K562 (cell line): Measurements from ENCODE around the gene GSS. TPM values are rescaled to one million over a fixed set of nuclear protein-coding genes. Genes with fewer than 3 reads are reported as not detected.

ENCODE experiments used
- ATAC-seq: fragments of 200-7000 bp; cut with Tn5 transposase; 3 replicates; pipeline ENCODE4 v1.9.1; 2020; ENCODE audit warnings: moderate library complexity
- BruUV-seq: library from RNA; stranded (reverse); fragments of 400-500 nt; replicated peaks from 2 replicates; lab custom pipeline; 2021; lab: Mats Ljungman, UMichigan
- CTCF ChIA-PET: fragments of 300-600 bp; formaldehyde crosslinking; extraction: SDS; loops from one replicate; lab custom pipeline; 2021; ENCODE audit warnings: low intra/inter-chr PET ratio; lab: Yijun Ruan, JAX
- POLR2A ChIA-PET: fragments of 300-600, 350-650 bp; sonication (Branson Sonifier 250); formaldehyde crosslinking; extraction: SDS; loops from one replicate; lab custom pipeline; 2021; ENCODE audit warnings: antibody characterized with exemption, inconsistent platforms; lab: Yijun Ruan, JAX
- DNase-seq, 4 experiments: peaks; one replicate each; pipeline versions ENCODE4 v3.0.0 to v3.0.0-alpha.2; 2011 to 2018; ENCODE audit warnings: low spot score in 3 of 4, mixed read lengths in 3 of 4; ENCODE audit errors: extremely low read depth in 1 of 4
- FAIRE-seq: peaks from 2 replicates; lab custom pipeline; 2011; peaks lifted over from hg19 to GRCh38; lab: Jason Lieb, UNC
- H2AFZ ChIP-seq: 2 replicates; pipeline ENCODE4 v1.6.0; 2011; ENCODE audit warnings: low read depth, low read length, control low read depth, inconsistent platforms
- H3K27ac ChIP-seq: fragments of 200-600 bp; 3 replicates; pipeline ENCODE4 v1.8.0; 2011; ENCODE audit warnings: low read depth, mild to moderate bottlenecking, control low read depth, inconsistent platforms, low read length, moderate library complexity, mixed read lengths; ENCODE audit errors: extremely low read depth
- H3K27me3 ChIP-seq, 2 experiments: fragments of 300-600 bp in 1 of 2; 2 replicates in 1 of 2; 3 replicates in 1 of 2; pipeline versions ENCODE4 v1.6.0 to v1.8.0; 2011; ENCODE audit warnings: inconsistent platforms in 2 of 2, low read length in 2 of 2, mild to moderate bottlenecking in 1 of 2, mixed read lengths in 1 of 2, moderate library complexity in 1 of 2; ENCODE audit not compliant: control insufficient read depth in 2 of 2, insufficient read depth in 2 of 2
- H3K36me3 ChIP-seq: fragments of 300-600 bp; 3 replicates; pipeline ENCODE4 v1.8.0; 2011; ENCODE audit warnings: mild to moderate bottlenecking, low read length, inconsistent platforms; ENCODE audit not compliant: control insufficient read depth, insufficient read depth
- H3K4me1 ChIP-seq, 2 experiments: fragments of 200-600 bp in 1 of 2; replicated peaks in 1 of 2; 2 replicates in 1 of 2; 3 replicates in 1 of 2; pipeline versions ENCODE4 v1.5.1 to v1.8.0; 2011; ENCODE audit warnings: inconsistent platforms in 2 of 2, low read length in 2 of 2, mild to moderate bottlenecking in 1 of 2, mixed read lengths in 1 of 2, moderate library complexity in 1 of 2; ENCODE audit not compliant: control insufficient read depth in 2 of 2, insufficient read depth in 2 of 2
- H3K4me2 ChIP-seq: 2 replicates; pipeline ENCODE4 v1.6.1; 2011; ENCODE audit warnings: low read length, control low read depth, inconsistent platforms, mixed read lengths; ENCODE audit not compliant: insufficient read depth
- H3K4me3 ChIP-seq: fragments of 200-600 bp; sonication (generic), shearing (Covaris generic); 2 replicates; pipeline ENCODE4 v1.5.1; 2016; ENCODE audit warnings: control low read depth, inconsistent platforms
- H3K79me2 ChIP-seq: fragments of 200-600 bp; 3 replicates; pipeline ENCODE4 v1.8.0; 2011; ENCODE audit warnings: low read length, inconsistent platforms; ENCODE audit not compliant: control insufficient read depth, insufficient read depth
- H3K9ac ChIP-seq, 2 experiments: 2 replicates each; pipeline versions ENCODE4 v1.6.0 to v1.6.1; 2011; ENCODE audit warnings: low read depth in 2 of 2, low read length in 2 of 2, control low read depth in 1 of 2, inconsistent platforms in 1 of 2, mild to moderate bottlenecking in 1 of 2, mixed read lengths in 1 of 2; ENCODE audit not compliant: insufficient read depth in 1 of 2
- H3K9me1 ChIP-seq: one replicate; pipeline ENCODE4 v1.6.0; 2011; ENCODE audit warnings: inconsistent platforms, mild to moderate bottlenecking, low read length, moderate library complexity; ENCODE audit not compliant: control insufficient read depth, insufficient read depth
- H3K9me3 ChIP-seq: replicated peaks from 2 replicates; pipeline ENCODE4 v1.5.1; 2011; ENCODE audit warnings: low read depth, low read length, inconsistent platforms; ENCODE audit not compliant: control insufficient read depth, insufficient read depth
- H4K20me1 ChIP-seq: replicated peaks from 2 replicates; pipeline ENCODE4 v1.6.1; 2011; ENCODE audit warnings: low read length, inconsistent platforms, mixed read lengths; ENCODE audit not compliant: control insufficient read depth, insufficient read depth
- ASH1L ChIP-seq: fragments of 450-650 bp; IDR thresholded peaks from 2 replicates; pipeline ENCODE4 v1.6.1; 2018; ENCODE audit warnings: borderline replicate concordance, mild to moderate bottlenecking, low read depth; ENCODE audit not compliant: partially characterized antibody
- ELF4 ChIP-seq: fragments of 450-650 bp; formaldehyde crosslinking; IDR thresholded peaks from 2 replicates; pipeline ENCODE4 v1.4.0; 2022; ENCODE audit warnings: missing genetic modification characterization
- HDAC1 ChIP-seq, 2 experiments: fragments of 450-650 bp; IDR thresholded peaks; 2 replicates each; pipeline ENCODE4 v1.6.1; 2016 to 2017; ENCODE audit warnings: inconsistent platforms in 1 of 2, mild to moderate bottlenecking in 1 of 2, moderate library complexity in 1 of 2
- LEF1 ChIP-seq: fragments of 450-650 bp; IDR thresholded peaks from 2 replicates; pipeline ENCODE4 v1.6.1; 2016; ENCODE audit warnings: mild to moderate bottlenecking
- NFYB ChIP-seq: IDR thresholded peaks from 2 replicates; pipeline ENCODE4 v1.6.1; 2011; ENCODE audit warnings: mild to moderate bottlenecking, moderate library complexity; ENCODE audit not compliant: insufficient read length; ENCODE audit errors: extremely low read depth
- NONO ChIP-seq, 2 experiments: fragments of 200-400 bp in 1 of 2; fragments of 450-650 bp in 1 of 2; formaldehyde crosslinking in 1 of 2; IDR thresholded peaks; 2 replicates each; pipeline ENCODE4 v1.6.1; 2017; ENCODE audit warnings: low read depth in 2 of 2, mild to moderate bottlenecking in 2 of 2, moderate library complexity in 2 of 2, low read length in 1 of 2
- PHF8 ChIP-seq: fragments of 200-600 bp; sonication (generic); IDR thresholded peaks from 2 replicates; pipeline ENCODE4 v1.6.1; 2012; ENCODE audit warnings: mixed run types, mild to moderate bottlenecking, inconsistent platforms, low read length, moderate library complexity, borderline replicate concordance
- POLR2B ChIP-seq: fragments of 450-650 bp; IDR thresholded peaks from 2 replicates; pipeline ENCODE4 v1.6.1; 2018; ENCODE audit warnings: low read depth; ENCODE audit not compliant: partially characterized antibody
- RFX7 ChIP-seq: fragments of 250-450 bp; sonication (Bioruptor Pico); IDR thresholded peaks from 2 replicates; pipeline ENCODE4 v1.5.1; 2021; ENCODE audit warnings: mild to moderate bottlenecking
- SLC30A9 ChIP-seq: fragments of 250-450 bp; sonication (Bioruptor Pico); IDR thresholded peaks from 2 replicates; pipeline ENCODE4 v1.8.0; 2022; ENCODE audit warnings: mild to moderate bottlenecking, moderate library complexity
- WGBS: fragments of 100-300 bp; shearing (Covaris generic); methylation state at CpG from one replicate; pipeline ENCODE4 v1.1.6; 2016; ENCODE audit warnings: low coverage, mixed read lengths; ENCODE audit not compliant: insufficient coverage; ENCODE audit errors: missing lambda C conversion rate; 5-methylcytosine and 5-hydroxymethylcytosine counted together
- in situ Hi-C: fragments of 300-500 bp; cut with MboI; formaldehyde crosslinking; loops from 4 replicates; pipeline ENCODE4 v1.15.0; 2018; ENCODE audit warnings: inconsistent platforms, mixed read lengths
- intact Hi-C: fragments of 100-400 bp; cut with micrococcal nuclease; formaldehyde crosslinking; loops from 2 replicates; pipeline ENCODE4 v1.14.2; 2022
- polyA plus RNA-seq, 8 experiments: library from polyadenylated mRNA; depleted of rRNA in 4 of 8; stranded (reverse) in 5 of 8; unstranded in 3 of 8; fragments of >200 nt; fragmentation: Nextera tagmentation in 2 of 8; fragmentation: Illumina TruSeq in 1 of 8; extraction: Ambion mirVana in 2 of 8; extraction: Trizol in 1 of 8; gene quantifications; 2 replicates each; pipeline versions ENCODE4 v1.2.1 to v1.2.3, GENCODE V29; 2011 to 2014; ENCODE audit warnings: inconsistent platforms in 1 of 8, missing spikeins in 1 of 8
- total RNA-seq, 7 experiments: library from RNA; depleted of rRNA in 6 of 7; stranded (reverse); fragments of >200 nt in 6 of 7; fragmentation: Illumina TruSeq in 2 of 7; extraction: Trizol in 2 of 7; gene quantifications; 2 replicates each; pipeline versions ENCODE4 v1.2.1 to v1.2.3, GENCODE V29; 2011 to 2021; ENCODE audit warnings: low replicate concordance in 1 of 7
- TF ChIP-seq, protein P1 (sequence below): fragments of 450-650 bp; IDR thresholded peaks from 2 replicates; pipeline ENCODE4 v1.6.1; 2016; ENCODE audit warnings: missing biosample characterization, missing genetic modification characterization
- TF ChIP-seq, protein P2 (sequence below): sonication (generic); formaldehyde crosslinking; IDR thresholded peaks from 2 replicates; pipeline ENCODE4 v1.8.0; 2023; ENCODE audit warnings: mild to moderate bottlenecking, missing genetic modification reagents

GSS gene
- total and polyA plus RNA-seq, 9 of the 15 experiments (the other 6 are each of a cell fraction or from before 2014, with no cell fraction given) = 18.4 to 165 (median 89.4) TPM

- no peak for TF ChIP-seq ASH1L
- no peak for TF ChIP-seq HDAC1 (IDR thresholded peaks at IDR 0.05)
Measured at GRCh38 chr20:34915749-34916455, 39.7 kb downstream of the GSS start (continued).

- Histone ChIP-seq H3K4me1 (peaks cover 4 to 13% of the 10 kb centered on the region in 2 experiments; a peak in 3 of 5 replicates), H3K79me2 (no peaks in the 10 kb centered on the region), H3K9me1 (no peaks in the 10 kb centered on the region), H4K20me1 (no peaks in the 10 kb centered on the region; the same call in 1 of the 2 replicates), H3K36me3 (peaks cover 67% of the 10 kb centered on the region), H3K9ac (0 out of 4 replicates have a peak overlapping the region, but pooled peaks of 1 of the 2 experiments have one; percentile 48), H3K4me3 (no peak overlapping the region), H3K27me3 (no peaks in the 10 kb centered on the region), H3K27ac (no peak overlapping the region), H3K4me2 (no peak overlapping the region), H2AFZ (no peak overlapping the region), H3K9me3 (no peaks in the 10 kb centered on the region)
- intact Hi-C loops = no loop called here
- FAIRE-seq (no peak), ATAC-seq (no peak), DNase-seq (no peak)
- ChIA-PET CTCF (no interaction called here), POLR2A (interaction anchor here (0.5 kb wide), 1 partner anchor 11 kb away, joined by 4 read pairs; no protein-coding TSS in a partner anchor)
- BruUV-seq = no TSS peak
- 89% methylated on average over 4 of the region's 4 CpGs for WGBS
- in situ Hi-C loops = no loop called here
- TF ChIP-seq NFYB (no peak), LEF1 (no peak), NONO (IDR thresholded peaks at IDR 0.05; ENCODE audit: low read depth in 2 of 2, low read length in 1 of 2) (no peak), SLC30A9 (CRISPR knock-in tag) (no peak), PHF8 (no peak), RFX7 (no peak), ELF4 (CRISPR knock-in tag) (no peak), POLR2B (no peak)
- TF ChIP-seq, protein P1, sequence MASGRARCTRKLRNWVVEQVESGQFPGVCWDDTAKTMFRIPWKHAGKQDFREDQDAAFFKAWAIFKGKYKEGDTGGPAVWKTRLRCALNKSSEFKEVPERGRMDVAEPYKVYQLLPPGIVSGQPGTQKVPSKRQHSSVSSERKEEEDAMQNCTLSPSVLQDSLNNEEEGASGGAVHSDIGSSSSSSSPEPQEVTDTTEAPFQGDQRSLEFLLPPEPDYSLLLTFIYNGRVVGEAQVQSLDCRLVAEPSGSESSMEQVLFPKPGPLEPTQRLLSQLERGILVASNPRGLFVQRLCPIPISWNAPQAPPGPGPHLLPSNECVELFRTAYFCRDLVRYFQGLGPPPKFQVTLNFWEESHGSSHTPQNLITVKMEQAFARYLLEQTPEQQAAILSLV = no peak
- TF ChIP-seq, protein P2, sequence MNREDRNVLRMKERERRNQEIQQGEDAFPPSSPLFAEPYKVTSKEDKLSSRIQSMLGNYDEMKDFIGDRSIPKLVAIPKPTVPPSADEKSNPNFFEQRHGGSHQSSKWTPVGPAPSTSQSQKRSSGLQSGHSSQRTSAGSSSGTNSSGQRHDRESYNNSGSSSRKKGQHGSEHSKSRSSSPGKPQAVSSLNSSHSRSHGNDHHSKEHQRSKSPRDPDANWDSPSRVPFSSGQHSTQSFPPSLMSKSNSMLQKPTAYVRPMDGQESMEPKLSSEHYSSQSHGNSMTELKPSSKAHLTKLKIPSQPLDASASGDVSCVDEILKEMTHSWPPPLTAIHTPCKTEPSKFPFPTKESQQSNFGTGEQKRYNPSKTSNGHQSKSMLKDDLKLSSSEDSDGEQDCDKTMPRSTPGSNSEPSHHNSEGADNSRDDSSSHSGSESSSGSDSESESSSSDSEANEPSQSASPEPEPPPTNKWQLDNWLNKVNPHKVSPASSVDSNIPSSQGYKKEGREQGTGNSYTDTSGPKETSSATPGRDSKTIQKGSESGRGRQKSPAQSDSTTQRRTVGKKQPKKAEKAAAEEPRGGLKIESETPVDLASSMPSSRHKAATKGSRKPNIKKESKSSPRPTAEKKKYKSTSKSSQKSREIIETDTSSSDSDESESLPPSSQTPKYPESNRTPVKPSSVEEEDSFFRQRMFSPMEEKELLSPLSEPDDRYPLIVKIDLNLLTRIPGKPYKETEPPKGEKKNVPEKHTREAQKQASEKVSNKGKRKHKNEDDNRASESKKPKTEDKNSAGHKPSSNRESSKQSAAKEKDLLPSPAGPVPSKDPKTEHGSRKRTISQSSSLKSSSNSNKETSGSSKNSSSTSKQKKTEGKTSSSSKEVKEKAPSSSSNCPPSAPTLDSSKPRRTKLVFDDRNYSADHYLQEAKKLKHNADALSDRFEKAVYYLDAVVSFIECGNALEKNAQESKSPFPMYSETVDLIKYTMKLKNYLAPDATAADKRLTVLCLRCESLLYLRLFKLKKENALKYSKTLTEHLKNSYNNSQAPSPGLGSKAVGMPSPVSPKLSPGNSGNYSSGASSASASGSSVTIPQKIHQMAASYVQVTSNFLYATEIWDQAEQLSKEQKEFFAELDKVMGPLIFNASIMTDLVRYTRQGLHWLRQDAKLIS (CRISPR knock-in tag) = no peak
Measured at GRCh38 chr20:34915131-34915530, 40.5 kb downstream of the GSS start.
